ENCODE data around the gene GLI3.

The GLI3 gene

DNA sequence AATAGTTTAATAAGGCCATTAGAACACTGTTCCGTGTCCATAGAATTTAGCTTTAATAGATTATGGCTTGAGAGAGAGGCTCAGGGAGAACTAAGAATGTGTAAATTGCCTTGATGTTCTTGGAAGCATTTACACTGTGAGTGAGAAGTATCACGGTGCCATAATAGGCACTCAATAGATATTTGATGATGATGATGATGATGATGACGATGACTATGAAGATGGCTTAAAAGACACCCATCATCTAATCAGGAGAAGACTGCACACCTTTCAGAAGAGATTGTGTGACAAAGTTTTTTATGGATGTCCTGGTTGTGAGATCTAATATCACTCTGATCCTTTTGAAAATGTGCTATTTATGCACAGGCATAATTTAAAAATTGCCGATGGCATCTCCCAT lies 264.2 kb downstream of the GLI3 start:
- Histone ChIP-seq H3K27me3 (ENCODE audit: insufficient read depth, poor library complexity, severe bottlenecking) (no peaks in the 10 kb centered on the region), H3K4me3 (ENCODE audit: severe bottlenecking) (no peak overlapping the region), H3K9me3 (ENCODE audit: severe bottlenecking) (no peaks in the 10 kb centered on the region), H3K27ac (ENCODE audit: poor library complexity, severe bottlenecking) (no peak overlapping the region), H3K36me3 (ENCODE audit: low read depth) (peaks cover 34% of the 10 kb centered on the region), H3K4me1 (ENCODE audit: insufficient read depth, poor library complexity, severe bottlenecking) (no peaks in the 10 kb centered on the region)
- no peak for ATAC-seq (ENCODE audit: low read depth)
- no peak for DNase-seq (ENCODE audit: low spot score)
- TF ChIP-seq, protein P1, sequence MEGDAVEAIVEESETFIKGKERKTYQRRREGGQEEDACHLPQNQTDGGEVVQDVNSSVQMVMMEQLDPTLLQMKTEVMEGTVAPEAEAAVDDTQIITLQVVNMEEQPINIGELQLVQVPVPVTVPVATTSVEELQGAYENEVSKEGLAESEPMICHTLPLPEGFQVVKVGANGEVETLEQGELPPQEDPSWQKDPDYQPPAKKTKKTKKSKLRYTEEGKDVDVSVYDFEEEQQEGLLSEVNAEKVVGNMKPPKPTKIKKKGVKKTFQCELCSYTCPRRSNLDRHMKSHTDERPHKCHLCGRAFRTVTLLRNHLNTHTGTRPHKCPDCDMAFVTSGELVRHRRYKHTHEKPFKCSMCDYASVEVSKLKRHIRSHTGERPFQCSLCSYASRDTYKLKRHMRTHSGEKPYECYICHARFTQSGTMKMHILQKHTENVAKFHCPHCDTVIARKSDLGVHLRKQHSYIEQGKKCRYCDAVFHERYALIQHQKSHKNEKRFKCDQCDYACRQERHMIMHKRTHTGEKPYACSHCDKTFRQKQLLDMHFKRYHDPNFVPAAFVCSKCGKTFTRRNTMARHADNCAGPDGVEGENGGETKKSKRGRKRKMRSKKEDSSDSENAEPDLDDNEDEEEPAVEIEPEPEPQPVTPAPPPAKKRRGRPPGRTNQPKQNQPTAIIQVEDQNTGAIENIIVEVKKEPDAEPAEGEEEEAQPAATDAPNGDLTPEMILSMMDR (IDR thresholded peaks at IDR 0.05; ENCODE audit: poor library complexity, severe bottlenecking) = no peak

DNA sequence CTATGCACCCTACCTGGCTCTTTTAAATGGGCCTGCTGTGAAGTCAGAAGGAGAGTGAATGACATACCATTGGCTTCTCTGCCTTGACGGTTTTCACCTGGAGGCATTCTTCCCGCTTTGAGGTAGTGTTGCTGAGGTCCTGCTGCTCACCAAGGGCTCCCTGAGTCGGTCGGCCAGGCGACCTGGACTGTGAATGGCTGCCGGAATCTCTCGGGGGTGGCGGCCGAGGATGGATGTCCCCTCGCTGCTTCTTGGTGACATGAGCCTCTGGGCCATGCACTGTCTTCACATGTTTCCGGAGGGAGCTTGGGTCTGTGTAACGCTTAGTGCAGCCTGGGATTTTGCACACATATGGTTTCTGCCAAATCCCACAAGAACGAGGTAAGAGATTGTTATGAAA lies 264.7 kb downstream of the GLI3 start:
- Histone ChIP-seq H3K27me3 (ENCODE audit: insufficient read depth, poor library complexity, severe bottlenecking) (no peaks in the 10 kb centered on the region), H3K4me1 (ENCODE audit: insufficient read depth, poor library complexity, severe bottlenecking) (no peaks in the 10 kb centered on the region), H3K27ac (ENCODE audit: poor library complexity, severe bottlenecking) (no peak overlapping the region), H3K9me3 (ENCODE audit: severe bottlenecking) (no peaks in the 10 kb centered on the region), H3K36me3 (ENCODE audit: low read depth) (peaks cover 33% of the 10 kb centered on the region), H3K4me3 (ENCODE audit: severe bottlenecking) (no peak overlapping the region)
- TF ChIP-seq, protein P1 (IDR thresholded peaks at IDR 0.05; ENCODE audit: poor library complexity, severe bottlenecking) = no peak
- no peak for DNase-seq (ENCODE audit: low spot score)
- ATAC-seq (ENCODE audit: low read depth) = no peak

DNA sequence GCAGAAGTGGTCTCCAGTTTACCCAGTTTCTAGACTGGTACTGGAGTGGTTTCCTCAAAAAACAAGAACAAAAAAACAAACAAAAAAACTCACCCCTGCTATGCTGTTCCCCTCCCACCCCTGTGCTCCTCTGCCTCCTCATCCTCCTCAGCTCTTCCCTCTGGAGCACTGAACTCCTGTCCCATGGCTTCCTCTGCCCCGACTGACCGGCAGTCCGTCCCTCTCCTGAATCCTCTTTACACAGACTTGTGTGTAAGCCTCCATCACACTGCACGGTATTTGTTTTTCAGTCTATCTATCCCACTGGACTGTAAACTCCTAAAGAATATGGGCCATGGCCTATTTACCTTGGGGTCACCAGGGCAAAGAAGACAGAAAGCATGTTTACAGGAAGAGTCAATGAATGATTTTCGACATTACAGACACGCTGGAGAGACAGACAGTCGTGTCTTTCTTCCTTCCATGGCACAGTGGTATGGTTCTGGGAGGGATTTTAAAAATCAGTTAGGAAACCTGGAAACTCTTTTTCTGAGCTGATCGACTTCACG lies 265.3 kb downstream of the GLI3 start:
- TF ChIP-seq, protein P1 (IDR thresholded peaks at IDR 0.05; ENCODE audit: poor library complexity, severe bottlenecking) = no peak
- Histone ChIP-seq H3K27ac (ENCODE audit: poor library complexity, severe bottlenecking) (no peak overlapping the region), H3K27me3 (ENCODE audit: insufficient read depth, poor library complexity, severe bottlenecking) (no peaks in the 10 kb centered on the region), H3K9me3 (ENCODE audit: severe bottlenecking) (no peaks in the 10 kb centered on the region), H3K4me3 (ENCODE audit: severe bottlenecking) (no peak overlapping the region), H3K4me1 (ENCODE audit: insufficient read depth, poor library complexity, severe bottlenecking) (no peaks in the 10 kb centered on the region), H3K36me3 (ENCODE audit: low read depth) (peaks cover 27% of the 10 kb centered on the region)
- ATAC-seq (ENCODE audit: low read depth) = no peak
- DNase-seq (ENCODE audit: low spot score) = no peak

DNA sequence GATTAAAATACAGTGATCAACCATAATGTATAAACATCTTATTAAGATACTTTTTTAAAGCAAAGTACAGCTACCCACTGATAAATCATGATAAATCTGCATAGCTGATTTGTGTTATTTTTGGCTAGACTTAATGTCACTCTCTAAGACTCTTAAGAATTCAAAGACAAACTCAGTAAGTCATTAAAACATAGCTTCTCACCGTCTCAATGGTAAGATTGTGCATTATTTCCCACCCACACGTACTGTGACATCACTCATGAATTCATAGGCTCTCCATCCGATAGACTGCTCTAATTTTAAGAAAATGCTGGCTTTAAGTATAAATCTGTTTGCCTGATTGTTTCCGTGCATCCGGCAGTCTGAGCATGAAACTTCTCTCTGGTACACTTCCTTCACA lies 266.1 kb downstream of the GLI3 start:
- no peaks in the 10 kb centered on the region for H3K9me3 ChIP-seq (ENCODE audit: severe bottlenecking)

DNA sequence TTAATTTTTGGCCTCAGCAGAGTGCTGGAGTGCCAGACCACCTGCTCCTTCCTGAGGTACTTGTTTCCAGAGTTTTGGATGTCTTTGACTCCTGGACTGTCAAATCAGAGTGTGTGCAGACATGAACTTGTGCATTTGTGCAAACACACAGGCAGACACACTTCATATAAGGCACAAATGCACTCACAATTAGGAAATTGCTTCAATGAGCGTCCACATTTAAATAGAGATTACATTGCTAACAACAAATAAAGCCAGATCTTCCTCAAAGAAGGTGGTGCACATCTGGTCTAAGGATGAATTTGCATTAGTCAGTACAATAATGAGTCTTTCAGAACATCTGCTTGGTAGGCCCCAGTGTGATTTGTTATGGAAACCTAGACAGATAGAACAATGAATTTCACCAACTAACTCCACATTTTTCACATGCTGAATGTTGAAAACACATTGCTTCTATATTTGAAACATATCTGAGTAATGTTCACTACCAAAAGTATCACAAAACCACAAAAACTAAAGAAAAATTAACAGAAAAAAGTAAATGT lies 267.4 kb downstream of the GLI3 start:
- no peaks in the 10 kb centered on the region for H3K27me3 ChIP-seq (ENCODE audit: insufficient read depth, poor library complexity, severe bottlenecking)
- ATAC-seq (ENCODE audit: low read depth) = no peak

More for the DNA sequence above, 266.1 kb downstream of the GLI3 start:
- H3K27me3 ChIP-seq (ENCODE audit: insufficient read depth, poor library complexity, severe bottlenecking) = no peaks in the 10 kb centered on the region
- no peak overlapping the region for H3K27ac ChIP-seq (ENCODE audit: poor library complexity, severe bottlenecking)
- TF ChIP-seq, protein P1 (IDR thresholded peaks at IDR 0.05; ENCODE audit: poor library complexity, severe bottlenecking) = no peak
- no peak for DNase-seq (ENCODE audit: low spot score)
- ATAC-seq (ENCODE audit: low read depth) = no peak
- no peaks in the 10 kb centered on the region for H3K4me1 ChIP-seq (ENCODE audit: insufficient read depth, poor library complexity, severe bottlenecking)
- peaks cover 28% of the 10 kb centered on the region for H3K36me3 ChIP-seq (ENCODE audit: low read depth)
- H3K4me3 ChIP-seq (ENCODE audit: severe bottlenecking) = no peak overlapping the region

More for the DNA sequence above, 267.4 kb downstream of the GLI3 start:
- H3K9me3 ChIP-seq (ENCODE audit: severe bottlenecking) = no peaks in the 10 kb centered on the region
- TF ChIP-seq, protein P1 (IDR thresholded peaks at IDR 0.05; ENCODE audit: poor library complexity, severe bottlenecking) = no peak
- H3K4me3 ChIP-seq (ENCODE audit: severe bottlenecking) = no peak overlapping the region
- no peak for DNase-seq (ENCODE audit: low spot score)
- no peak overlapping the region for H3K27ac ChIP-seq (ENCODE audit: poor library complexity, severe bottlenecking)
- H3K36me3 ChIP-seq (ENCODE audit: low read depth) = peaks cover 36% of the 10 kb centered on the region
- no peaks in the 10 kb centered on the region for H3K4me1 ChIP-seq (ENCODE audit: insufficient read depth, poor library complexity, severe bottlenecking)

Data from RWPE2 (cell line).